CD14-positive monocyte (primary cell): ENCODE data around the gene SSBP4. TPM values are rescaled to one million over a fixed set of nuclear protein-coding genes. Genes with fewer than 3 reads are reported as not detected.

Experiments
- DNase-seq, 3 donors: peaks; one replicate each; pipeline ENCODE4 v3.0.0-alpha.2; 2011 to 2022
- H2AFZ ChIP-seq: 2 replicates; pipeline ENCODE4 v1.6.0; 2012; ENCODE audit warnings: mild to moderate bottlenecking, low read depth, low read length, inconsistent platforms; ENCODE audit not compliant: insufficient read depth, poor library complexity, severe bottlenecking
- H3K27ac ChIP-seq, 2 donors: 1 replicate in 1 of 2; 2 replicates in 1 of 2; pipeline ENCODE4 v1.5.1; 2012 to 2013; ENCODE audit warnings: low read length in 2 of 2, control low read depth in 1 of 2, inconsistent platforms in 1 of 2, low read depth in 1 of 2, mild to moderate bottlenecking in 1 of 2
- H3K27me3 ChIP-seq, 2 donors: one replicate each; pipeline versions ENCODE4 v1.6.0 to v1.6.1; 2011 to 2013; ENCODE audit warnings: low read length in 2 of 2; ENCODE audit not compliant: control insufficient read depth in 2 of 2, insufficient read depth in 2 of 2
- H3K36me3 ChIP-seq, 2 donors: replicated peaks in 1 of 2; 1 replicate in 1 of 2; 2 replicates in 1 of 2; pipeline versions ENCODE4 v1.5.1 to v1.6.1; 2012 to 2013; ENCODE audit warnings: low read length in 2 of 2, control low read depth in 1 of 2, inconsistent platforms in 1 of 2, mild to moderate bottlenecking in 1 of 2; ENCODE audit not compliant: insufficient read depth in 2 of 2, control insufficient read depth in 1 of 2
- H3K4me1 ChIP-seq, 2 donors: 1 replicate in 1 of 2; 2 replicates in 1 of 2; pipeline versions ENCODE4 v1.5.1 to v1.6.1; 2012 to 2013; ENCODE audit warnings: low read length in 2 of 2, control low read depth in 1 of 2, inconsistent platforms in 1 of 2, mild to moderate bottlenecking in 1 of 2, moderate library complexity in 1 of 2; ENCODE audit not compliant: insufficient read depth in 2 of 2, control insufficient read depth in 1 of 2
- H3K4me2 ChIP-seq: replicated peaks from 2 replicates; pipeline ENCODE3; 2012; ENCODE audit warnings: low read length, moderate library complexity, mild to moderate bottlenecking; ENCODE audit not compliant: poor library complexity, severe bottlenecking; ENCODE audit errors: extremely low read depth
- H3K4me3 ChIP-seq, 3 experiments: fragments of 200-600 bp in 1 of 3; sonication (generic) in 1 of 3; replicated peaks in 1 of 3; 1 replicate in 2 of 3; 2 replicates in 1 of 3; pipeline ENCODE4 v1.5.1; 2011 to 2013; ENCODE audit warnings: low read length in 3 of 3, mild to moderate bottlenecking in 3 of 3, control low read depth in 2 of 3, low read depth in 2 of 3, inconsistent platforms in 1 of 3, moderate library complexity in 1 of 3
- H3K79me2 ChIP-seq: 2 replicates; pipeline ENCODE4 v1.6.0; 2012; ENCODE audit warnings: mild to moderate bottlenecking, control low read depth, inconsistent platforms, low read length, moderate library complexity; ENCODE audit not compliant: insufficient read depth
- H3K9ac ChIP-seq: 2 replicates; pipeline ENCODE4 v1.6.0; 2017; ENCODE audit warnings: low read length, mild to moderate bottlenecking; ENCODE audit not compliant: insufficient read depth, poor library complexity, severe bottlenecking
- H3K9me3 ChIP-seq, 2 donors: replicated peaks in 1 of 2; 1 replicate in 1 of 2; 2 replicates in 1 of 2; pipeline versions ENCODE4 v1.5.1 to v1.6.1; 2012 to 2013; ENCODE audit warnings: low read length in 2 of 2, control low read depth in 1 of 2; ENCODE audit not compliant: control insufficient read depth in 1 of 2, insufficient read depth in 1 of 2
- H4K20me1 ChIP-seq: 2 replicates; pipeline ENCODE4 v1.6.0; 2012; ENCODE audit warnings: mild to moderate bottlenecking, low read length, control low read depth, moderate library complexity; ENCODE audit not compliant: insufficient read depth
- H3K27ac Mint-ChIP-seq, 7 donors: one replicate each; pipeline ENCODE4 v1.8.0; 2020; ENCODE audit warnings: mild to moderate bottlenecking in 7 of 7, mixed read lengths in 7 of 7, moderate library complexity in 6 of 7, inconsistent platforms in 2 of 7
- H3K27me3 Mint-ChIP-seq, 3 donors: one replicate each; pipeline ENCODE4 v1.8.0; 2021 to 2022; ENCODE audit warnings: low read depth in 3 of 3, mild to moderate bottlenecking in 3 of 3, mixed read lengths in 3 of 3, moderate library complexity in 3 of 3, inconsistent platforms in 1 of 3
- H3K36me3 Mint-ChIP-seq, 2 donors: one replicate each; pipeline ENCODE4 v1.8.0; 2020; ENCODE audit warnings: mixed read lengths in 2 of 2, inconsistent platforms in 1 of 2, mild to moderate bottlenecking in 1 of 2
- H3K4me1 Mint-ChIP-seq: one replicate; pipeline ENCODE4 v1.8.0; 2020; ENCODE audit warnings: mild to moderate bottlenecking, mixed read lengths
- H3K4me3 Mint-ChIP-seq, 2 donors: one replicate each; pipeline ENCODE4 v1.8.0; 2020; ENCODE audit warnings: mild to moderate bottlenecking in 2 of 2, mixed read lengths in 2 of 2, moderate library complexity in 1 of 2
- H3K9me3 Mint-ChIP-seq, 7 donors: one replicate each; pipeline ENCODE4 v1.8.0; 2020 to 2022; ENCODE audit warnings: mixed read lengths in 7 of 7, mild to moderate bottlenecking in 6 of 7, moderate library complexity in 6 of 7, inconsistent platforms in 2 of 7
- WGBS: methylation state at CpG from one replicate; pipeline ENCODE4 v1.1.5; 2013; ENCODE audit warnings: missing lambda C conversion rate; ENCODE audit not compliant: insufficient coverage; 5-methylcytosine and 5-hydroxymethylcytosine counted together
- intact Hi-C, 2 donors: fragments of 100-400 bp; cut with micrococcal nuclease; formaldehyde crosslinking; loops; one replicate each; pipeline versions ENCODE4 v1.15.0 to v1.15.1; 2023
- polyA plus RNA-seq, 3 donors: library from polyadenylated mRNA; depleted of rRNA in 1 of 3; unstranded in 2 of 3; stranded (reverse) in 1 of 3; fragments of 300-500 nt in 2 of 3; fragments of >200 nt in 1 of 3; fragmentation: Illumina TruSeq in 2 of 3; gene quantifications; 1 replicate in 2 of 3; 2 replicates in 1 of 3; pipeline ENCODE4 v1.2.3, GENCODE V29; 2012 to 2021
- TF ChIP-seq, protein P1 (sequence below): fragments of 200-600 bp; IDR thresholded peaks from one replicate; pipeline ENCODE4 v1.8.0; 2022; ENCODE audit warnings: antibody characterized with exemption, mild to moderate bottlenecking

SSBP4 gene
- polyA plus RNA-seq, 3 donors = 38.5 to 74.5 (median 48.3) TPM

DNA sequence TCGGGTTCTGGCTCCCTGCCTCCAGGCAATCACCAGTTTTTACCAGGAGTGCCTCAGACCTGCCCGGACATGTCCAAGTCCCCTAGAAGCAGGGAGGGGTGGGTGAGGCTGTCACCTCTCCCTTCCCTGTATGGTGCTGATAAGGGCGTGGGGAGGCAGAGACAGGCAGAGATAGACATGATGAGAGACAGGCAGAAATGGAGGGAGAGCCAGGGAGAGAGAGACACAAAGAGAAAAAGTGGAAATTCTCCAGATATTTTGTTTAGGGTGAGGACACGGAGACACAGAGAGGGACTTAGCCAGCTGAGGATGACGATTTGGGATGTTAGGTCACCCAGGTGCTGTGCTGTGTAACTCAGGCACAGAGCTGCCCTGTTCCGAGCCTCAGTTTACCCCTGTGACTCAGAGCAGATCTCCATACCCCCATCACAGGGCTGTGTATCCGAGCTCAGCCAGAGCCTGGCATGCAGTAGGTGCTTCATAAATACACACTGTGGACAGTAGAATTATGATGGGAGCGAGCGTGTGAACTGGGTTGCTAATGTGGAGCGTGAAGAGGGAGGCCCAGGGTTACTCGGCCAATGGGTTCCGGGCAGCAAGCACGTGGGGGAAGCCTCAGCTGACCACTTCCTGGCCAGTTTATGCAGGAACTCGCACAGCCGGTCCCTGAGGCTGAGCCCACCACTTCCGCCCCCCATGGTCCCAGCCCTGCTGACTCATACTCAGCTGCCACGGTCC, 45.1 kb upstream of the SSBP4 start:
- Histone ChIP-seq H3K9ac (peak overlapping the region; percentile 59), H3K36me3 (peaks cover 0 to 3% of the 10 kb centered on the region in 2 donors), H3K27me3 (no peaks in the 10 kb centered on the region), H3K79me2 (no peaks in the 10 kb centered on the region), H4K20me1 (no peaks in the 10 kb centered on the region), H3K27ac (peak overlapping the region; percentile 94 to 96), H3K4me2 (peak overlapping the region; percentile 59), H2AFZ (peak overlapping the region; percentile 57), H3K9me3 (no peaks in the 10 kb centered on the region), H3K4me1 (peaks cover 32 to 48% of the 10 kb centered on the region in 2 donors), H3K4me3 (peak overlapping the region in 1 of 3 experiments; percentile 20)
- H3K9me3 Mint-ChIP-seq = no peaks in the 10 kb centered on the region
- H3K4me3 Mint-ChIP-seq = peak overlapping the region; percentile 14 to 67
- WGBS = 9% methylated on average over 10 of the region's 17 CpGs
- intact Hi-C loops = no loop called here
- peaks cover 1 to 2% (median 2%) of the 10 kb centered on the region in 3 donors for H3K27me3 Mint-ChIP-seq
- peak; percentile 99 to 100 (median 100) for DNase-seq
- peaks cover 5 to 7% of the 10 kb centered on the region in 2 donors for H3K36me3 Mint-ChIP-seq
- TF ChIP-seq, protein P1, sequence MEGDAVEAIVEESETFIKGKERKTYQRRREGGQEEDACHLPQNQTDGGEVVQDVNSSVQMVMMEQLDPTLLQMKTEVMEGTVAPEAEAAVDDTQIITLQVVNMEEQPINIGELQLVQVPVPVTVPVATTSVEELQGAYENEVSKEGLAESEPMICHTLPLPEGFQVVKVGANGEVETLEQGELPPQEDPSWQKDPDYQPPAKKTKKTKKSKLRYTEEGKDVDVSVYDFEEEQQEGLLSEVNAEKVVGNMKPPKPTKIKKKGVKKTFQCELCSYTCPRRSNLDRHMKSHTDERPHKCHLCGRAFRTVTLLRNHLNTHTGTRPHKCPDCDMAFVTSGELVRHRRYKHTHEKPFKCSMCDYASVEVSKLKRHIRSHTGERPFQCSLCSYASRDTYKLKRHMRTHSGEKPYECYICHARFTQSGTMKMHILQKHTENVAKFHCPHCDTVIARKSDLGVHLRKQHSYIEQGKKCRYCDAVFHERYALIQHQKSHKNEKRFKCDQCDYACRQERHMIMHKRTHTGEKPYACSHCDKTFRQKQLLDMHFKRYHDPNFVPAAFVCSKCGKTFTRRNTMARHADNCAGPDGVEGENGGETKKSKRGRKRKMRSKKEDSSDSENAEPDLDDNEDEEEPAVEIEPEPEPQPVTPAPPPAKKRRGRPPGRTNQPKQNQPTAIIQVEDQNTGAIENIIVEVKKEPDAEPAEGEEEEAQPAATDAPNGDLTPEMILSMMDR = no peak
- H3K4me1 Mint-ChIP-seq = peaks cover 47% of the 10 kb centered on the region
- peak overlapping the region; percentile 93 to 98 (median 94) for H3K27ac Mint-ChIP-seq

DNA sequence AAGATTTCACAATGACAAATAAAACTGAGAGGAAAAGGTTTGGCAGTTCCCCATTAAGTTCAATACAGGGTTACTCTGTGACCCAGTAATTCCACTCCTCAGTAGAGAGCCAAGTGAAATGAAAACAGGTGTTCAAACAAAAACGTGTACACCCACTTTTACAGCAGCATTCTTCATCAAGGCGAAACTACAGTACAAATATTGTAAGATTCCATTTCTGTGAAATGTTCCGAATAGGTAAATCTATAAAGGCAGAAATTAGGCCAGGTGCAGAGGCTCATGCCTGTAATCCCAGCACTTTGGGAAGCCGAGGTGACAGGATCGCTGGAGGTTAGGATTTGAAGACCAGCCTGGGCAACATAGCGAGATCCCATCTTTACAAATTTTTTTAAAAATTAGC, 42.2 kb upstream of the SSBP4 start:
- Histone ChIP-seq H3K27ac (no peak overlapping the region), H2AFZ (no peak overlapping the region), H4K20me1 (no peaks in the 10 kb centered on the region), H3K27me3 (no peaks in the 10 kb centered on the region), H3K36me3 (no peaks in the 10 kb centered on the region), H3K4me2 (no peak overlapping the region), H3K4me3 (no peak overlapping the region), H3K79me2 (no peaks in the 10 kb centered on the region), H3K9ac (no peak overlapping the region), H3K9me3 (no peaks in the 10 kb centered on the region), H3K4me1 (peaks cover 50 to 70% of the 10 kb centered on the region in 2 donors)
- intact Hi-C loops = loop anchor here in 1 of 2 donors (5.0 kb wide), 1 partner anchor 35 kb away; the partner anchor contains the start of gene PGPEP1
- peaks cover 0 to 2% (median 0%) of the 10 kb centered on the region in 7 donors for H3K9me3 Mint-ChIP-seq
- H3K4me1 Mint-ChIP-seq = peaks cover 62% of the 10 kb centered on the region
- TF ChIP-seq, protein P1 = no peak
- H3K36me3 Mint-ChIP-seq = no peaks in the 10 kb centered on the region
- peak overlapping the region in 1 of 7 donors; percentile 70 for H3K27ac Mint-ChIP-seq
- WGBS = 96% methylated on average over 4 of the region's 6 CpGs
- H3K27me3 Mint-ChIP-seq = peaks cover 1 to 4% (median 2%) of the 10 kb centered on the region in 3 donors
- H3K4me3 Mint-ChIP-seq = no peak overlapping the region
- DNase-seq = no peak
